IPS-20b (cell line): ENCODE measurements around the gene RPTOR.
"Not testable (repeated sequence)": the region's sequence is repeated elsewhere in the genome, so short reads cannot be mapped to it uniquely, and the experiment has no call there.

Experiments
- H3K27ac ChIP-seq: one replicate; pipeline ENCODE4 v1.5.1; 2013; ENCODE audit warnings: low read length
- H3K27me3 ChIP-seq: 2 replicates; pipeline ENCODE4 v1.6.1; 2013; ENCODE audit warnings: mild to moderate bottlenecking, low read length, inconsistent platforms; ENCODE audit not compliant: insufficient read depth
- H3K36me3 ChIP-seq: 2 replicates; pipeline ENCODE4 v1.6.1; 2013; ENCODE audit warnings: low read depth, mild to moderate bottlenecking, inconsistent platforms, low read length, moderate library complexity; ENCODE audit not compliant: insufficient read depth
- H3K4me1 ChIP-seq: 2 replicates; pipeline ENCODE4 v1.6.1; 2013; ENCODE audit warnings: mild to moderate bottlenecking, control low read depth, inconsistent platforms, low read length, moderate library complexity; ENCODE audit not compliant: insufficient read depth
- H3K4me3 ChIP-seq: 2 replicates; pipeline ENCODE4 v1.5.1; 2013; ENCODE audit warnings: mild to moderate bottlenecking, low read length, inconsistent platforms
- H3K9ac ChIP-seq: 2 replicates; pipeline ENCODE4 v1.6.1; 2013; ENCODE audit warnings: low read depth, mild to moderate bottlenecking, inconsistent platforms, low read length, moderate library complexity
- H3K9me3 ChIP-seq: 2 replicates; pipeline ENCODE4 v1.6.1; 2013; ENCODE audit warnings: mild to moderate bottlenecking, low read depth, low read length, inconsistent platforms; ENCODE audit not compliant: insufficient read depth

RPTOR gene

GRCh38 chr17:80807014-80807413, 262.4 kb downstream of the RPTOR start:
- Histone ChIP-seq H3K4me3 (no peak overlapping the region), H3K36me3 (no peaks in the 10 kb centered on the region), H3K27me3 (no peaks in the 10 kb centered on the region), H3K4me1 (peaks cover 4% of the 10 kb centered on the region; the same call in 1 of the 2 replicates), H3K9ac (no peak overlapping the region), H3K9me3 (peaks cover 6% of the 10 kb centered on the region; the same call in 1 of the 2 replicates), H3K27ac (no peak overlapping the region)

- Histone ChIP-seq H3K36me3 (no peaks in the 10 kb centered on the region), H3K27ac (no peak overlapping the region)
Measured at GRCh38 chr17:80807882-80808281, 263.2 kb downstream of the RPTOR start.

GRCh38 chr17:80811181-80812105, 266.8 kb downstream of the RPTOR start:
- no peaks in the 10 kb centered on the region for H3K36me3 ChIP-seq
- no peaks in the 10 kb centered on the region for H3K27me3 ChIP-seq
- H3K27ac ChIP-seq, result no peak overlapping the region
- H3K4me3 ChIP-seq, result no peak overlapping the region
- H3K9me3 ChIP-seq, result peaks cover 6% of the 10 kb centered on the region; the same call in 1 of the 2 replicates
- H3K4me1 ChIP-seq, result no peaks in the 10 kb centered on the region; the same call in 1 of the 2 replicates
- no peak overlapping the region for H3K9ac ChIP-seq

More at GRCh38 chr17:80807882-80808281, 263.2 kb downstream of the RPTOR start:
- H3K27me3 ChIP-seq, result no peaks in the 10 kb centered on the region
- peaks cover 4% of the 10 kb centered on the region; the same call in 1 of the 2 replicates for H3K4me1 ChIP-seq
- no peak overlapping the region for H3K4me3 ChIP-seq
- H3K9ac ChIP-seq, result no peak overlapping the region
- peaks cover 6% of the 10 kb centered on the region; the same call in 1 of the 2 replicates for H3K9me3 ChIP-seq

GRCh38 chr17:80812362-80813088, 267.9 kb downstream of the RPTOR start:
- H3K4me1 ChIP-seq, result no peaks in the 10 kb centered on the region
- no peaks in the 10 kb centered on the region for H3K9me3 ChIP-seq
- H3K4me3 ChIP-seq, result no peak overlapping the region
- no peaks in the 10 kb centered on the region for H3K36me3 ChIP-seq
- no peak overlapping the region for H3K9ac ChIP-seq
- H3K27me3 ChIP-seq, result no peaks in the 10 kb centered on the region
- H3K27ac ChIP-seq, result no peak overlapping the region

GRCh38 chr17:80813318-80813717, 268.7 kb downstream of the RPTOR start:
- H3K9ac ChIP-seq, result no peak overlapping the region
- no peaks in the 10 kb centered on the region for H3K27me3 ChIP-seq
- no peak overlapping the region for H3K4me3 ChIP-seq

GRCh38 chr17:80814491-80814890, 269.9 kb downstream of the RPTOR start:
- no peak overlapping the region for H3K4me3 ChIP-seq
- no peaks in the 10 kb centered on the region for H3K9me3 ChIP-seq
- H3K4me1 ChIP-seq, result no peaks in the 10 kb centered on the region
- H3K27ac ChIP-seq, result no peak overlapping the region
- H3K36me3 ChIP-seq, result no peaks in the 10 kb centered on the region
- H3K27me3 ChIP-seq, result no peaks in the 10 kb centered on the region
- no peak overlapping the region for H3K9ac ChIP-seq

More at GRCh38 chr17:80813318-80813717, 268.7 kb downstream of the RPTOR start:
- no peak overlapping the region for H3K27ac ChIP-seq
- no peaks in the 10 kb centered on the region for H3K9me3 ChIP-seq
- H3K36me3 ChIP-seq, result no peaks in the 10 kb centered on the region
- H3K4me1 ChIP-seq, result no peaks in the 10 kb centered on the region

- no peaks in the 10 kb centered on the region for H3K27me3 ChIP-seq
- H3K27ac ChIP-seq, result no peak overlapping the region
- no peak overlapping the region for H3K4me3 ChIP-seq
- no peaks in the 10 kb centered on the region for H3K9me3 ChIP-seq
- no peaks in the 10 kb centered on the region for H3K4me1 ChIP-seq
- H3K36me3 ChIP-seq, result no peaks in the 10 kb centered on the region
- H3K9ac ChIP-seq, result no peak overlapping the region
Measured at GRCh38 chr17:80815151-80815681, 270.6 kb downstream of the RPTOR start.

GRCh38 chr17:80815718-80816117, 271.1 kb downstream of the RPTOR start:
- not testable (repeated sequence) for H3K9ac ChIP-seq, H3K27ac ChIP-seq, H3K4me1 ChIP-seq, H3K36me3 ChIP-seq, H3K9me3 ChIP-seq, H3K27me3 ChIP-seq, H3K4me3 ChIP-seq

- Histone ChIP-seq H3K9ac (no peak overlapping the region), H3K4me3 (no peak overlapping the region), H3K9me3 (no peaks in the 10 kb centered on the region), H3K4me1 (no peaks in the 10 kb centered on the region), H3K36me3 (no peaks in the 10 kb centered on the region), H3K27me3 (no peaks in the 10 kb centered on the region), H3K27ac (no peak overlapping the region)
Measured at GRCh38 chr17:80816241-80817103, 271.8 kb downstream of the RPTOR start.

GRCh38 chr17:80817321-80817845, 272.7 kb downstream of the RPTOR start:
- H3K27ac ChIP-seq, result no peak overlapping the region
- no peaks in the 10 kb centered on the region for H3K27me3 ChIP-seq
- 0 out of 2 replicates have a peak, but pooled peaks cover 2% of the 10 kb centered on the region for H3K36me3 ChIP-seq
- H3K9me3 ChIP-seq, result no peaks in the 10 kb centered on the region
- H3K9ac ChIP-seq, result no peak overlapping the region
- H3K4me3 ChIP-seq, result no peak overlapping the region
- H3K4me1 ChIP-seq, result no peaks in the 10 kb centered on the region

GRCh38 chr17:80817861-80818260, 273.2 kb downstream of the RPTOR start:
- Histone ChIP-seq H3K27me3 (no peaks in the 10 kb centered on the region), H3K4me3 (no peak overlapping the region), H3K36me3 (0 out of 2 replicates have a peak, but pooled peaks cover 7% of the 10 kb centered on the region), H3K9me3 (no peaks in the 10 kb centered on the region), H3K27ac (no peak overlapping the region), H3K9ac (no peak overlapping the region), H3K4me1 (no peaks in the 10 kb centered on the region)
